HTR-8/SVneo (cell line): ENCODE data around the gene WAC.

Experiments used
- DNase-seq: peaks from one replicate; pipeline ENCODE4 v3.0.0; 2011; ENCODE audit warnings: low spot score, mixed read lengths; ENCODE audit not compliant: insufficient read length
- FAIRE-seq: peaks from 2 replicates; lab custom pipeline; 2011; peaks lifted over from hg19 to GRCh38; lab: Jason Lieb, UNC

Gene WAC

DNA sequence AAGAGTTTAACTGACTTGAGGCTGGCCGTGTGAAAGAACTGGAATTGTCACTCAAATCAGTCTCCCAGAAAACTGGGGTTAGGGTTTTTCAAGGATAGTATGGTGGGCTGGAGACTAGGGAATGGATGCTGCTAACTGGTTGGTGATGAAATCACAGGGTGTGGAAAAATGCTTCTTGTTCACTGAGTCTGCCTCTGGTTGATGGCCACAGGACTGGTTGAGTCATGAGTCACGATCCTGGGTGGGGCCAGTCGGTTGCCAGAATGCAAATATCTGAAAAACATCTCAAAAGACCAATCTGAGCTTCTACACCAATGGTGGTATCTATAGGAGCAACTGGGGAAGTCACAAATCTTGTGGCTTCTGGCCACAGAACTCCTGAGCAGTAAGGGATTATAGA is 128.1 kb downstream of the WAC start:
- DNase-seq = no peak
- no peak for FAIRE-seq

DNA sequence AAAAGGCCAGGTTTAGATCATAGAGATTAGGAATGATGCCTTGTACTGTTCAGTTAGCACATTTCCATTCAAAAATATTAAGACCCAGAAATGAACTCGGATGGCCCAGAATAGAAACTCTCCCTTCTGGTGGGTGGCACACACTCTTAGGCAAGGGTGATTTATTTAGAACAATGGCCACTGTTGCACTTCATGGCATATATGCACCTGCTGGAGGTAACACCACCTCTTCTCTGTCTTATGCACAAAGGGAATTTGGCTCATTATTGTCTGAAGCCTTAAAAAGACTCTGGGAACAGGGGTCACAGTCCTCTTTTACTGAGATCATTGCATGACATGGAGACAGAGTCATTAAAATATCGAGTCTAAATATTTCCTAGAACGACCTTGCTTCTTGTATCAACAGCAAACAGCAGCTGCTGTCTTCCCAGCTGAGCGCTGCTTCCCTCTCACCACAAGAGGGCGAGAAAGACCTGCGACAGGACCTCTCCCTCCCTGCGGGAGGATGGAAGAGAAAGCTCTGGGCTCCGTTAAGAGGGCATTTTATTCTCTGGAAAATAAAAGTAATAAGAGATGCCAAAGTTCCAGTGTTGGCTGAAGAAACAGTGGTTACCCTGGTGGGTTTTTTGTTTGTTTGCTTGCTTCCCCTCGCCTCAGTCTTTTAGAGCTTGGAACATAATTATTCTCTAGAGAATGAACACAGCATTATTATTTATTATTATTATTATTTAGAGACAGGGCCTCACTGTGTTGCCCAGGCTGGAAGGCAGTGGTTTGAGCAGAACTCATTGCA is 130.9 kb downstream of the WAC start:
- FAIRE-seq = no peak
- peak; percentile 75 for DNase-seq

- FAIRE-seq (no peak), DNase-seq (no peak)
Observed at GRCh38 chr10:28664369-28664740, 131.4 kb downstream of the WAC start.

DNA sequence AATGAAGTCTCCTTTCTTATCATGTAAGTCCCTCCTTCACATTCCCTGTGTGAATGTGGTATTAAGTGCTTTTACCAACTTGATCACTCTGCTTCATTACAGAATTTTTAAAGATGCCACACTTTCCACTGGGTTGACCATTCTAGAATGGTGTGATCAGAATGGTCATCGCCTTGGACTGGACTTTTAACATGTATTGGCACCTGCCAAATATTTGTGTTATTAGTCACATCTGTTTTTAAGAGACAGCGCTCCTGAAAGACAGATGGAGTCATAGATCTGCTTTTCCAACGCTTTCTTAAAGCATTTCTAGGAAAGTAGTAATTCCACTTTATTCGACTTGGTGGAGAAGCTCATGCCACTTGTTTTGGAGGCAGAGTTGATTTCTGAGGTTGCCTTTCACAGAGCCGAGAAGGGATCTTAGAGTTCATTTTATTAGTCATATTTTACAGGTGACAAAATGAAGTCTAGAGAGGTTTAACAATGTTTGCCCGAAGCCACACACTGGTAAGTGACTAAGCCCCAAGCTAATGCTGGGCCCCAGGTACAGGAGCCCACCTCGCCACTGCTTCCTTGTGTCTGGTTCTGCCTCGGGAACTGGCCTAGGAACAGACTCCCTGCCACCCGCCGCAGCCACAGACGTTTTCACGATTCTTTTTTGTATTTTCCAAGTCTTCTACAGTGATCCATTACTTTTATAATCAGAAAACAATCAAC is 134.0 kb downstream of the WAC start:
- FAIRE-seq = no peak
- no peak for DNase-seq

- DNase-seq = no peak
Observed at GRCh38 chr10:28668363-28669226, 135.7 kb downstream of the WAC start.

DNA sequence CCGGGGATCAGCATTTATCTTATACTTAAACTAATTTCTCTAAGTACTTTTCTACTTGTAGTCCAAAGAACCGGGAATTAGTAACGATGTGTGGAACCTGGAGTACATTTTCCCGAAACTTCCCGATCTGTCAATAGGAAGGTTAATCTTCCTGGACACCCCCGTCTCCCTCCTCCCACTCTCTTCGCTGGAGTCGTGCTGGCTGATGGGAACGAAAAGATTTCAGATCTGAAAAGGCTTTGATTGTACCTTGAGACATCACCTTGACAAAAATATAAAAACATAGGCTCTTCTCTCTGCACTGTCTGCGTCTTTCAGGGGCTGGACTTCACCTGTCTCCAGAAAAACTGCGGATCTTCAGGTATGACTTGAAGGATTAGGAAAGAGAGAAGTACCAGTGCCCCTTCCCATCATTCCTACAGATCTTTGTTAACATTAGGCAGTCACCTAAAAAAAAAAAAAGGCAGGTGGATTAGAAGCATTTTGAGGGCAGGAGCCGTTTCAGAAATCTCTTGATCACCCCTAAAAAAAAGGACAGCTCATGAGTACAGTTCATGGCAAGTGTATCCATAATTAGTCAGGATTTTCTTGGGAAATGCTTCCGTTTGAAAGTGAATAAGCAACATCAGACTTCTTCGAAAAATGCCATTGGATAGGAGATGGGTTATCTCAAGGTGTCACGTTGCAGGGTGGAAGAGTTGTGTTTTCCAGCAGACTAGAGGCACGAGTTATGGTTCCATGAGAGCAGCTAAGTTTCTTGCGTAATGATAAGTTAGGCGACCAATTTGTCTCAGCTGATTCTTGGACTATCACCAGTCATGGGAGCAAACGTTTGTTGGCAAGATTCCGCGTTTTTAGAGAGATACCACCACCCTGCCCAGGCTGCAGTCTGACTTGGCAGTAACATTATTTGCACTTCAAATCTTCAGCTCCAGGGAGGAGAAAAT is 136.6 kb downstream of the WAC start:
- FAIRE-seq = no peak
- no peak for DNase-seq

More at GRCh38 chr10:28668363-28669226, 135.7 kb downstream of the WAC start:
- FAIRE-seq = no peak
